ENCODE data around the gene ARHGAP15.

The ARHGAP15 gene

DNA sequence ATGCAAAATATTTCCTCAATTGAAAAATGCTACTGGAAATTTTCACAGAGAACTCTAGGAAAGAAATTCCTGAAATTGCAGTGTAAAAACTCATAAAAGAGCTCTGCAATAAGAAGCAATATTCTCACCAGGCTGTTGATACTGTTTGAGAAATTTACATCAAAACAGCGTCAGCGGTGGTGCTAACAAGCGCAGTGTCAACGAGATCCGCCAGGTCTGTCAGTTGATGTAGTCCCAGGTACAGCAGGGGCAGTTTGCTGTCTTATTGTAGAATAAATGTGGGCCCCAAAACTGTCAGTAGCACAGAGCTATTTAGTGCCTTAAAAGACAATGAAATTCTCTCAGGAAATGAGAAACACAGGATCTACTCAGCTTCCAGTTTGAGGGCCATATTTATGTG lies 611.2 kb downstream of the ARHGAP15 start:
- no peak for DNase-seq

DNA sequence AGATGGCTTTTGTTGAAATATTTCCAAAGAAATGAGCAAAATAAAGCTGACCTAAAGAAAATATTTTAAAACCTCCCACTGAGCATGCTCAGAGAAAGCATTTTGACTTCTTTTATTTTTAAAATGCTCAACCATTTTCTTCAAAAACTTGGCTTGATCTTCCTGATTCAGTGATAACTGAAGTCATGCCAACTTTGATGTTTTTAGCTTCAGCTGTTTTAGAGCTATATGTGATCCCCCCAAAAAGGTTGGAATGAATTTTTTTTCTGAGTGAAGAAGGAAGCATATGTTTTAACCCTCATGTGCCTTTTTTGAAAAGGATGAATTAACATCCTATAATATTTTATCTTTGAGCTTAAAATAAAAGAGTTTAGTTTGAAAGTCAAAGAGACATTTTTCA lies 612.0 kb downstream of the ARHGAP15 start:
- no peak for DNase-seq

DNA sequence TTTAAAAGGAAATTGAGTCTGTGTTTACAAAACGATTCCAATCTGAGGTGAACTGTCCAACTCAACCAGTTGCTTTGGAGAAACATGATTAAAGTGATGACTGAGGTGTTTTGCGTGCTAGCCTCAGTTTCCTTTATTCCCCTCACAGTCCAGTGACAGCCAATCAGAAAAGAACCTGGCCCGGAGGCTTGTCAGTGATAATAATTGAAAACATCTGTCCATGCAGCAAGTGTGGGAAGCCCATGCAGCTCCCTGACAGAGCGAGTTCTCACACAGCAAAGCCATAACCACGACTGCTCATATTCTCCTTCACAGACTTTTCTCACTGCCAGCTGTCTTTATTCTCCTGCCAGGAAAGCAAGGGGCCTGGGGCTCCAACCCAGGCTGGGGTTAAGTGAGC lies 613.4 kb downstream of the ARHGAP15 start:
- DNase-seq = no peak

DNA sequence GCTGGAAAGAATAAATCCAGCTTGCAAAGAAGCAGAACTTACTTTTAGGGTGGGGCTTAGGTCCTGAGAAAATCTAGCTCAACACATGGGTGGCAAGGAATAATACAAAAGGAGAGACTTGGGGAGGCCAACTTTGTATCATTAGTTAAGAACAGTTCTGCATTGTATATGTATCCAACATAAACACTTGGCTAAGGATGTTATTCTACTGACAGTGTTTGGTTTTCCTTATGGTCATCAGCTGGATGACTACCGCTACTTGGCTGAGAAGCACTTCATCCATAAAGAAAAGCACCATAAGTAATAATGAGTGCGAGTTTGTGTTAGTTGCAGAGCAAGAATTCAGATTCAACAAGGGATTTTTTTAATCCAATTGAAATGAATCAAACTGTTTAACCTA lies 614.9 kb downstream of the ARHGAP15 start:
- no peak for DNase-seq

DNA sequence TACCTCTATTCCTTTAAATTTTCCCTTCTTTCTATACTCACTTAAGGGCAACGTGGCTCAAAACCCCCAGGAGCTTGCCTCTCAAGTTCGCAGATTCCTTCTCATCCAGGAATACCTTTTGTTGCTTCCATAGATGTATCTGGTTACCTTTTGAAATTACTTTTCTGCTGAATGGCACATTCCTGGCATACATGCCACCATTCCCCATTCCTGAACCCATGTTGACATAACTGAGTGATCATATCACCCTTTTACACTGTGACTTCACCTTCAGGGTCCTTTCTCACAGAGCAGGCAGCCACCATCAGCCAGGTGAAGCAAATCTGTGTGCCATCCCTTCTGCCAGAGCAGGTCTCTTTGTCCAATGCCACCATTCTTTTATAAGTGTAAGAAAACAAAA lies 615.8 kb downstream of the ARHGAP15 start:
- DNase-seq = no peak

DNA sequence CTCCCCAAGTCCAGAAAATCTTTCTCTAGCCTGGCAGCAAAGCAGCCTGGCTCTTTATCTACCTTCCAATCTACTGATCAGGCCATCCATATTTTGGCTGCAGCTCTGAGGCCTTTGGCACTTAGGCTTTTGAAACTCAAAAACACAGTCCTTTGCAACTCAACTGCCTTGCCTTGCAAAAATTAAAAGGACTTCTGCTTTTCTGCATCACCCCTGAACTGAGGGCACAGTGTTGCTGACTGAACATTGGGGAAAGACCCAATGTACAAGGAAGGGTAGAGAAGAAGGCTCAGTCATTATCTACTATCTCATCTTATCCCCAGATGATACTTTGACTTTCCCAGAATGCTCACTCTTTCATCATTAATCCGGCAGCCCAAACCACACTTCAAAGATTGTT lies 625.5 kb downstream of the ARHGAP15 start:
- no peak for DNase-seq

DNA sequence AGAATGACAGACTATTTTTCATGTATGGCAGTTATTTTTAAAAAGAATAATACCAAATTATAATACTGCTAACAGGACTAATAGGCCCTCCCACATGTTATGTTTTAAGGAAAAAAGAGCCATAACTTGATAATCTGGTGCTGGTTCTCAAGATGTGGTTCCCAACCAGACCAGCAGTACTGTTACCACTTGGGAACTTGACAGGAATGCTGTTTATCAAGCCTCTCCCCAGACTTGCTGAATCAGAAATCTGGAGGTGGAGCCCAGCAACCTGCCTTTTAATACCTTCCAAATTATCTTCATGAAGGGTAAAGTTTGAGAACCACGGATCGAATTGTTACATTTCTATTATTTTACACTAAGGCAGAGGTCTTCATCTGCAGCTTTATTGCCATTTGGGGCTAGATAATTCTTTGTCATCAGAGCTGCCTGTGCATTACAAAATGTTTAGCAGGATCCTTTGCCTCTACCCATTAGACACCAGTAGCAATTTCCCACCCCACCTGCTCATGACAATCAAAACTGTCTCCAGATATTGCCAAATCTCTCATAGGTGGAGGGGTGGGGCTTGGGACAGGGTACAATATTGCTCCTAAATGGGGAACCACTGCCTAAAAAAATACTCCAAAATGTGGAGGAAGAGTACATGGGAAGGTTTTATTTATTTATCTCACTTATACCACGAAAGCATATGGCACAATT lies 629.6 kb downstream of the ARHGAP15 start:
- no peak for DNase-seq

DNA sequence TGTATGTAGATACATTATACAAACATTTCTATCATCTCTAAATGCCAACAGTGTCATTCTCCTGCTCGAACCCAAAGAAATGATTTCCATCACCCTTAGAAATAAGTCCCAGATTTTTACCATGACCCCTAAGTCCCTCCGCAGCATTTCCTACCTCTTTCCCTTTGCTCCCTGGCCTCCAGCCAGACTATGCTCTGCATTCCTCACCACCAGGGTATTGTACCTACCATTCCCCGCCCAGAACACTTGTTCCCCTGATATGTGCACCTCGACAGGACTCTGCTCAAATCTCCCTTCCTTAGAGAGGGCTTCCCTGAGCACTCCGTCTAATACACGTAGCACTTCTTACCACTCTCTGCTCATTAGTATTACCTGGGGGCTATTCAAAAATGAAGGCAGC lies 630.2 kb downstream of the ARHGAP15 start:
- DNase-seq = no peak

DNA sequence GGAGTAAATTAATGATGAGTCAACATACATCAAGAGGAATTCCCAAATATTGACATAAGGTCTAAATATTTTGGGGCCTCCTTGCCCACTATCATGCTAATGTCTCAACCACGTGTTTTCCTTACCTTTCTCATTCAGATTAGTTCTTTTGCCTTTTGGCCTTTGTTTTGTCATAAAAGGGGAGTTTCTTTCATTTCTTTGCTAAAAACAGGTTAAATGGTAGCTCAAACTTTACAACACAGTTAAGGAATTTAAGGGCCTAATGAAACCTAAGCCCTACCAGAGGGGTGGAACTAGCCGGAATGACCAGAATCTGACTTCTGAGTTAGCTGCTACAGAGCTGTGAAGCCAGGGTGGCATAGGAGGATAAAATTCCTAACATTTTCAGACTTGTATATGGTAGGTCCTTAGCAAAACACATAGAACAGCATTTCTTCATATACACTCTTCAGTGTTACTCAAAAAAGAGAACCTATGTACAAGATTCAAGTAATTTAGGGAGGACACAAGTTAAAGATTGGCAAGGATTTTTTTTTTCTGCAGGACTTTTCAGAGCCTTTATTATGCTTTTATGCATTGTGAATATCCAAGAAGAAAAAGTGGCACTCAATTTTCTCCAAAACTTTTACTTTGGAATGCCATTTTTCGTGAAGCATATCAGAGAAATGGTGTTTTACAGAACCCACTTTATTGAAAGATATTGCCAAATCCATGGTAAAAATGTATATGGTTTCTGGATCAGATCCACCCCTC lies 633.1 kb downstream of the ARHGAP15 start:
- no peak for DNase-seq

DNA sequence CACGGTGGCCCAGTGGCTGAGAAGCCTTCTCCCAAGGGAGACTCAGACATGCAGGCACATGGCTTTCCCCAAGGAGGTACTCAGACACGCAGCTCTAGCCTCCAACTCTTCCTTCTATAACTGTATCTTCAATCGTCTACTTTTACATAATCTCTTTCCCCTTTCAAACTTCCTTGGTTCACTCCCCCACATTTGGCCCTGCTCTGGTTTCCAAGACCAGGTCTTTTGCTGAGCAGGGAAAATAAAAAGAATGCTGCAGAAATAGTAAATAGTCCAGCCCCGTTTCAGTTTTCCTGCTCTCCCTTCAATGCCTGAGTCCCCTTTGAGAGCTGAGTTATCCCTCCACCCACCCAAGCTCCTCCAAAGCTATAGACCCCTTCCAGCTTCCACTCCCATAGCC lies 635.0 kb downstream of the ARHGAP15 start:
- no peak for DNase-seq

DNA sequence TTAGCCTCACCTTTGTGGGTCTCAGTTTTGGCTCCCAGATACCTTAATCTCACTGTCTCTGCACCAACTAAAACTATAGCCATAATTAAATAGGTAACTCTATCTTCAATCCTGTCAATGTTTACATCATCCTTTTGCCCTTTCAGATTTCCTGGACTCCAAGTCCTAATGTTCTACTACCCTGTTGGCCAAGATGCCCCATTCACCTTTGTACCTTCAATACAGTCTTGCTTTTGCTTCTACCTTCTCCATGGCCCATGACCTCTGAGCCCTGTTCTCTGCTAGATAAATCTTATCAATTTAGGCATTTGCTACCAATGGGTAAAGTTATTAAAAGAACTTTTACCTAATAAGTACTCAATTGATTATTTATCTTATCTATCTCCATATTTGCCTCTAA lies 635.5 kb downstream of the ARHGAP15 start:
- no peak for DNase-seq

DNA sequence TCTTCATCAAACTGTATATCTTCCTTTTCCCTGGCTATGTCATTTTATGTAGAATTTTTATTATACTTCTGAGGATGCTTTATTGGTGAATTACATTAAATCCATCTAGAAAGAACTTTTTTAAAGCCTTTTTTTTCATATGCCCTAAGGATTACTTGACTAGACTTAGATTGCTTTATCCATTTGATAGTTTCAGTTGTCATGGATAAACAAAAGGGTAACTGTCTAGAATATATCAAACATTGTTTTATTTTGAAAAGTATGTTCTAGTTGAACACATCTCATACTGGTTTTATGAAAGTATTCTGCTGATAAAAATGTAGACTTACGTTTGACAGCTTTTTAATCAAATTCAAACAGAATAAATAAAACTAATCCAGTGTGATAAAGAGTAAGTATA lies 639.8 kb downstream of the ARHGAP15 start:
- no peak for DNase-seq

DNA sequence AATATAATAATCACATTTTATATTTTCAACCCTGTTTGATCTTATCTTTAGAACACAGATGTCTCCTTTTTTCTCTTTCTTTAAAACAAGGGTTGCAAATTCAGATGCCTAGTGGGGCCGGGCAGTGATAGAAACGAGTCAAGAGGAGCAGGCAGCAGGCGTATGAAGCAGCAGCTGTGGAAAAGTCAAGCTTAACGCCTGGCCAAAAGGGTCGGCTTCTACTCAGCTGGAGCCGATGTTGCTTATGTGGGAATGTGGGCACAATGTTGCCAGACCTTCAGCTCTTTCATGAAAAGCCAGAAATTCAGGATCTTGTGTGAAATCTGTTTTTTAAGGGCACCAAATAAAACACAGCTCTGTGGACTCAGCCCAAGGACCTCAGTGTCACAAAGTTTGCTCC lies 642.7 kb downstream of the ARHGAP15 start:
- no peak for DNase-seq

DNA sequence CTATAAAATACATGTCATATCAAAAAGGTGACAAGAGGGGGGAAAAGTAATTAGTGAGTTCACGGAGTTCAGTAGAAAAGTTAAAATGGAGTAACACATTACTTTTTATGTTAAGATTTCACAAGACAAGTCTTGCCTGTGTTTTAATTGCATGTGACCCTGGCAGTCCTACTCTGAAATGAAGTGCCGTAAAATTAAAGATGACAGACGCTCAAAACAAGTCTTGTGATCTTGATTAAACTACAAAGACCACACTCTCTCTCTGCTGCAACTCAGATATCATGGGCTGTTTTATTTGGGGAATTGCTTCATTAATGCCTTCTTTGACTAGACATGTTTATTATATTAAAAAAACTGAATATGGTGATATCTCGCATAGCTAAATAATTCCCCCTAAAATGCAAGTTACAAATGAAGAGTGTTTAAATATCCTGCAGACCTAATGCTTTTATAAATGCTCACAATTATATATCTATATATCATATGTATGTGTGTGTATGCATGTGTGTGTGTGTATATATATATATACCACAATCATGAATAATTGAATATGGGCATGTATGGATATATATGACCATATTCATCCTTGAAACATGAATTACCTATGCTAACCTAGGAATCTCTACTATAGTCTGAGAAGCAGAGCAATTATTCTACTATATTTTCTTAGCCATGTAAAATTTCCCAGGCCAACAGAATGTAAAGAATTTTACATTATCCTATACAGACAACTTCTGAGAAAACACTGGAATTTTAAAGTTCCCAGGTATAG lies 647.5 kb downstream of the ARHGAP15 start:
- DNase-seq = no peak

DNA sequence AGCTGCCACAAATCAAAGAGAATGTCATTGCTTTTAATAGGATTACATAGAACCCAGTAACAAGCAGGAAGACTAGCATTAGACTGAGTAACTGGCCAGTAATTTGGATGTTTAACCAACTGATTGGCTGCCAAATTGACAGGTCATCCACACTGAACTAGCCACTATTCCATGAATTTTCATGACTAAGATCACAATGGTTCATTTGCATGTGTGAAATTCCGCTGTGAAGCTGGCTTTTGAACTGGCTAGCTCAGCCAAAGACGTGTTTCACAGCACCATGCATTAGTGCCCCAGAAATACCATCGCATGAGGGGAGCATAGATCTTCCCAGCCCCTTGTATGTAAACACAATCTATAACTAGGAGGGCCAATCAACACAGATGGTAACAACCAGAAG lies 649.8 kb downstream of the ARHGAP15 start:
- DNase-seq = no peak

DNA sequence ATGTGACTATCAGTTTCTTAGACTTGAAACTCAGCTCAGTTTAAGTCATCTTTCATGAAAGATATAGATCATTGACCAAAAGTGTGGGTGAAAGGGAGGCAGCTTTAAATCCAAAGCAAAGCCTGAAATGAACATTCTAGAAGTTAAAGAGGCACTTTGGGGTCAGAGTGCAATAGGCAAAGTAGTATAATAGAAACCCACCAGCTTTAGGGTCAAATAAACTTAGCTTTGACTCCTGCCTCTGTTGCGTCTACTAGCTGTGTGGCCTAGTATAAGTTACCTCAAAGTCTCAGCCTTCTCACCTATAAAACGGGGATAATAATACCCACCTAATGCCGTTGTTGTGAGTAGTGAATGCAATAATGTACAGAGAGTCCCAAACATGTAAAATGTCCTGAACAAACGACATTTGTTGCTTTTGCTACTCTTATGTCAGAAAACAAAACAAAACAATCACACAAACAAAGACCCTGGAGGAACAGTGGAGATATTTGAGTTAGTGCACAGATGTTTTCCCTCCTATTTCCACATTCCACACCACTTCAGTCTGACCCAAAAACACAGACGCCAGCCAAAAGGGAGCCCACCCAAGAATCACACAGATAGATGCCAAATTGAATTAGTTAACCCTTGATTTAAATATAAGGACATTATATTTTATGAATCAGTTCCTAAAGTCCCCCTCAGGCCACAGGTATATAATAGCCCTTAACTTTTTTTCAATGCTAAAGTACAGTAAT lies 657.0 kb downstream of the ARHGAP15 start:
- DNase-seq = no peak

DNA sequence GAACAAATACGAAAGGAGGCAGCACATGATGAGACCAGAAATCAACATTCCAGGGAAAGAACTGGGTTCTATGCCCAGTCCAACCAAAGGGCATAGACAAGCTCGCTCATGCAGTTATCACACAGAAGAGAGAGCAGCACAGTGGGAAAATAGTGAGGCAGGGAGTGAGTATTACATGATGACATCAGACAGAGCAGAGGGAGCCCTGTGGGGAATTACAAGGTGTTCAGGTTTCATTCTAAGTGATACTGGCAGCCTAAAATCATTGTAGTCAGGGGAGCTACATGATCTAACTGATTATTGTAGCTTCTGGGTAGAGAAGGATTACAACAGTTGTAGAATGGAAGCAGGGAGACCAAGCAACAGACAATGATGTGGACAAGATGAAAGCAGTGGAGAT lies 658.5 kb downstream of the ARHGAP15 start:
- DNase-seq = no peak

DNA sequence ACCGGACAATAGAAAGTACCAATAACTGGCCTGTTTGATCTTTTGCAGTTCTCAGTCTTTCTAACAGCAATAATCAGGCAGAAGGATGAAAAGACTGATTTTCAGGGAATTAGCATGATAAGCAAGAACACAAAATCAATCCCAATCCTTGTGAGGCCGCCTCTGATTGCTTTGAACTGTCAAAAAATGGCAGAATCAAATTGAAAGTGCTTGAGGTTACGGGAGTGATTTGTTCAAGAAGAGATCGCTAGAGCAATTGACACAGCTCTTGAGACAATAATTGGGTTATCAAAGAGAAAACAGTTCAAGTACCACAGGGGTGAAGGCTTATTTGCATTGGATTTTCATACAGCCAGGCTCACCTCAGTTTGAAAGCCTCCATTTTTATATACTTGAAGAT lies 663.4 kb downstream of the ARHGAP15 start:
- no peak for DNase-seq

DNA sequence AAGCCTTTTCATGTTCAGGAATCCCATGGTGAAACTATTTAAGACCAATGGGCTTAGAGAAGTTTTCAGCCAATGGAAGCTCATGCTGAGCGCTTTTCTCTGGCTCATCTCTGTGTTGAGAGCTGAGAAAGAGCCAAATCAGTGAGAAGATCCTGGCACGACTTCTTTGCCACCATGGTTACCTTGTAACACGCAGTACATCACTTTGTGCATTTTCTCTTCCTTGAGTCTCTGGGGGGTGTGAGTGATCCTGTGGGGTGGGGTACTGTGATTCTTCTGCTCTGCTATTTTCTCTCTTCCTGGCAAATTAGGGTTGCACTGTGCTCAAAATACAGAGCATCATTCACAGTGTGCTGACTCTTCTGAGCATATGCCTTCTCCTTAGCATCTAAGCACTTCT lies 664.2 kb downstream of the ARHGAP15 start:
- DNase-seq = no peak

DNA sequence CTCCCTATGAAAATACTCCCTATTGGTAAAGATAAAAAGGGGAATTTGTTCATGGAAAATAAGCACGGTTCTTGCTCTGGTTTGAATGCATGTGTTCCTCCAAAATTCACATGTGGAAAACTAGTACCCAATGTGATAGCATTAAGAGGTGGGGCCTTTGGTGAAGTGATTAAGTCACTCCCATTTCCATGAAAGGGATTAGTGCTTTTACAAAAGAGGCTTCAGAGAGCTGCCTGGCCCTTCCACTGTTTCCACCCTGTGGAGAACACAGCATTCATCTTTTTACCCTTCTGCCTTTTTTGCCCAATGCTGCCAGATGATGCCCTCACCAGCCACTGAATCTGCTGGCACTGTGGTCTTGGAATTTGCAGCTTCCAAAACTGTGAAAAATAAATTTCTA lies 666.8 kb downstream of the ARHGAP15 start:
- DNase-seq = no peak

DNA sequence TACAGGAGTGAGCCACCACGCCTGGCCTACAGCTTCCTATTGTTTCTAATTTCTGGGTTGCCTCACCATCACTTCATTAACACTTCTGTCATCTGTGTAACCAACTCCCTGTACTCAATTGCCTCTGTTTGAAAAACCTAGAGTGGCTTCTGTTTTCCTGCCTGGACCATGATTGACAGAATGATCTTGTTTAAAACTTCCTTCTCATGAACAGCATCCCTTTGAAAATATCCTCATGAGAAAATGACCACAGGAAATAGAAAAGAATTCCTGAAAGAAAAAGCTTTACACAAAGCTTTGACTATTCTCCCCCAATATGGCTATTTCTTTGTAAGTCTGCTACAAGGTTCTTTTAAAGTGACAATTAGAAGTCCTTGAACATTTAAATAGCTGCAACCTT lies 672.3 kb downstream of the ARHGAP15 start:
- DNase-seq = no peak

DNA sequence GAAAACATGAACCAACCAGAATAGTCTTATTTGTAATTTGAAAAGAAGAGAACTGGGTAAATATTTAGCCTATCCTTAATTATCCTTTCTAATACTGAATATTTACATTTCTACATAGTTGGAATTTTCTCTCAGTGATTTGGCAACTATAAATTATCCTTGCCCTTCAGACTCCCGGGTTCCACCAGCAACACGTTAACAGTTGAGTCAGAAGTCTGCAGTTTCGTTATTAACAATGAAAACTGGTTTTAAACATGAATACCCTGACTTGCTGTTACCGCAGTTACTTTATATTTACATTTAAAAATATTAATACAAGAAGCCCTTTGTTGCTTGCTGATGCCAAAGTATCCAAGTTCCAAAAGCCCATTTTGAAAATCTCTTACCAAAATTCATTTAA lies 673.0 kb downstream of the ARHGAP15 start:
- DNase-seq = no peak
